Fibroblast of upper back skin (primary cell): ENCODE measurements around the gene PPP1R3C.

Experiments used
- DNase-seq: peaks from one replicate; pipeline ENCODE4 v3.0.0-alpha.2; 2013

The PPP1R3C gene

DNA sequence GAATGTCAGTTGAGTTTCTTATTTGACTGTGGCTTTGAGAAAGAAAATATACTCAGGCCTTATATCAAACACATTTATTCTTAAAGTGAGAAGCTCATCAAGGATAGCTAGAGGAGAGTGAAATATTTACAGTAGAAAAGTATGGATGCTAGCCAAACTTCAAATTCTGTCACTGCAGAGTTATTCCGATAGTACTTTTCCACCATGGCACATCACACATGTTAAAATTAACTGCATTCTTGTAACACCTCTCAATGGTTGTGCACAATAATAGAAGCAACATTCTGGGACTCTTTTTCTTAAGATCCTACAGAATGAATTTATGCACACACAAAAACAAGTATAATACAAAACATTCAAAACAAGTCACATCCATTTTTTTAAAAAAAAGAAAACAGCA lies 4.5 kb downstream of the PPP1R3C start:
- DNase-seq: no peak

DNA sequence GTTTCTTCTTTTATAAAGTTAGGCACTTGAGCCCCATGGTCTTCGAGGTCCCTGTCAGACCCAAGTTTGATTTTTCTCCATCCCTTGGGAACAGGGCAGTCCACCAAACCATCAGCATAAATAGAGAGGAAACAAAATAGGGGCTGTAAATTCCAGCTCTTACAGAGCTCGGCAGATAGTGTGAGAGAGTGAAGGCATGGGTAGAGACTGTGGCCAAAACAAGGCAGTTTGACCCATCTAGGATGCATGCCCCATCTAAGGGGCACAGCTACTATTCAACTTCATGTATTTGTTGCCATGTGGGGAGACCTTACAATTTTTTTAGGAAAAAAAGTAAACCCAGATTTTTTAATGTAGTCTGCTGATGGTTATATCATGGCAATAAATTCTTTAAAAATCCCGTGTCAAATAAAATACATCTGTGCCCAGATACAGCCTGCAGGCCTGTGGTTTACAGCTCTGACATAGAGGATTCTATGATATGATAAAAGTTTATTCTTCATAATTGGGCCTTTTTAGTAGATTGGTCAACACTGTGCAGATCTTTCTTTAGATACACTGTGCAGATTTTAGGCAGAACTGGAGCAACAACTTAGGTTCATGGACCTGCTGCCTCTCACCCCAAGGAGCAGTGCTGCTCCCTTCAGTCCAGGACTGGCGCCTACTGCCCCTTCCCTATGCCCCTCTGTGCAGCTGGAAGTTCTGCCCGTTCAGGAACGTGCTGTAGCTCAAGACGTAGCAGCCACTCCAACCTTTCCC lies 5.3 kb downstream of the PPP1R3C start:
- DNase-seq: no peak

DNA sequence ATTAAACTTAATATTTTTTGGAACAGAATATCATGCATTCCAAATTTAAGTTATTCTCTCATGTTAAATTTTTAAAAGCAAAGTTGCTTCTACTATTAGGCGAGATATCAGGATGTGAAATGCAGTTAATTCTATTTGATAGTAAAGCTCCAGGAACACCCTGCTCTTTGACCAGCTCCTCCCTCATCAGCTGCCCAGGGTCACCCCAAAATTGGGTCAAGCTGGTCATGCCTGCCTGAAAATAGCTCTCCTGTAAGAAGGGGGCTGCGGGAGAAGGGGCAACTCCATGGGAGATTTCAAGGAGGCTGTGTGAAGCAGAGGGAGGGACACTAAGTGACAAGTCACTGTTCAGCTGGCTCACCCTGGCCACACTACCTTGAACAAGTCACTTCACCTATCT lies 5.9 kb downstream of the PPP1R3C start:
- no peak for DNase-seq

DNA sequence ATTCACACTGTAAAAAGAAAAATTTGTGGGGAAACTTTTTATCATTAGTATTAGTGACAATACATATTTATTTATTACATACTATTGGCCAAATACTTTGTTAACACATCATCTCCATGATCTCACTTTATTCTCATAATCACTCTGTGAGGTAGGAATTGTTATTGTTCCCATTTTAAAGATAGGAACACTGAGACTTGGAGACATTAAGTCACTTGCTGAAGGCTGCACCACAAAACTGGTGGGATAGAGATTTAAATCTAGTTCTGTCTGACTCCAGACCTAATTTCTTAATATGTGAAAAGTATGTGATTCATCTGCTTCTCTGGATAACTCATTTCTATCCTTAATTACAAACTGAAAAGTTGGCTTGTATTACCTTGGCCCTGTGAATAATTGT lies 8.2 kb downstream of the PPP1R3C start:
- no peak for DNase-seq

DNA sequence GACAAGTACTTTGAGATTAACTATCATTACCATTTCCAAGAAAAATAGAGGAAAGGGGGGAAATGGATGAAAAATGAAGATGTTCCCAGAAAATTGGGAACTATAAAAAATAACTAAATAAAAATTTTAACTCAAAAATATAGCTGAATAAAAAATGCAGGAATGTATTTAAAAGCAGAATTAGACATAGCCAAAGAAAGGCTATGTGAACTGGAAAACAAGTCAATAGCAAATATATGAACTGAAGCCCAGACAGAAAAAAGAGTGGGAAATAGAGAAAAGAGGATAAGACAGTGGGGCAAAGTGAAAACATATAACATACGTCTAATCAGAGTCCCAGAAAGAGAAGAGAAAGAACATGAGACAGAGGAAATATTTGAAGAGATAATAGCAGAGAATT lies 10.3 kb downstream of the PPP1R3C start:
- no peak for DNase-seq

DNA sequence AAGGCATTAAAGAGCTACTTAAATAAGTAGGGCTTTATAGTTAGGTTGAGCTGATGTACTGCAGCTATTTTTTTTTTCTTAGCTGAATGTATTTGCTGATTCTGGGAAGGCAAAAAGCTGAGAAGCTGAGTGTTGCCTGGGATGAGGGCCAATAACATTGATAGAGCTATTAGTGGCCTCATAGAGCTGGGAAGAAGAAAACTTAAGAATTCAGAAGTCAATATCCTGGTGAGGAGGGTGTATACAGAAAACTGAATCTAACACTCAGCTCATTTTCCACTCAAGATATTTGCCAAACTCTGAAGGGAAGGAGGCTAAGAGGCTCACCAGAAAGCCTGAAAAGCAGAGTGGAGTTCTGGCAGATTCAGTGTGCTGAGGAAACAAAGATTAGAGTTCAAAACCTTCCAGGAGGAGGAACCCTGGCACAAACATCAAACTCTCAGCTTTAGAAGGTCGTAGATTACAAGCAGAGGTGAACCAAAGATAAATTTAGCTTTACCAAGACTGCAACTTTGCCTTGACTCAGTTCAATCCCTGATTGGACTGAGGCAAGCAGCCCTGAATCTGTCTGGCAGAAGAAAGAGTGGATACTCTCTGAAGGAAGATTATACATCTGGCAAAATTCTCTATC lies 11.3 kb downstream of the PPP1R3C start:
- peak; percentile 33 for DNase-seq

DNA sequence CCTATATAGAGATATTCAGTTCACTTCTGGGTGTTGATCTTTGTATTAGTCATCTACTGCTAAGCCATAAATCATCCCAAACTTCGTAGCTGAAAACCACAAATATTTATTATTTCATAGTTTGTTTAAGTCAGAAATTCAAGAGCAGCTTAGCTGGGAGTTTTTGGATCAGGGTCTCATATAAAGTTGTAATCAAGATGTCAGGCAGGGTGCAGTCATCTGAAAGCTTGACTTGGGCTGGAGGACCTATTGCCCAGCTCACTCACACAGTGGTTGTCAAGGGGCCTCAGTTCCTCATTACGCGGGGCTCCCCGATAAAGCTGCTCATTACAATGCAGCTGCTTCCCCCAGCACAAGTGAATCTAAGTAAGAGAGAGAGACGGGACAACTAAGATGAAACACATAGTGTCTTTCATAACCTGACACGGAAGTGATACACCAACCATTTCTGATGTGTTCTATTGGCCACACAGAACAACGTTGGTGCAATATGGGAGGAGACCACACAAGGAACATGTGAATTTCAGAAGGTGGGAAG lies 15.7 kb downstream of the PPP1R3C start:
- DNase-seq: peak; percentile 93

DNA sequence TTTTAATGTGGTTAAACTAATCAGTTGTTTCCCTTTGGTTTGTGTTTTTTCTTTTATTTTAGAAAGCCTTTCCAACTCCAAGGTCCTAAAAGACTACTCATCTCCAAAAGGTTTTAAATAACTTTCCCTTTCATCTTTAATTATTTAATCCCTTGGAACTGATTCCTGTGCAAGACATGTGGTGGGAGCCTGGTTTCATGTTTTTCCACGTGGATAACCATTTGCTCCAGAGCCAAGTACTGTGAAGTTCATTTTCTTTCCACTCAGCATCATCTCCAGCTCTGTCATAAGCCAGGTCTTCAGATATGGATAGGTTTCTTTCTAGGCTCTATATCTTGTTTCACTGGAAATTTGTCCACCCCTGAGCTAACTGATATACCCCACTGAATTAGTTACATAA lies 16.7 kb downstream of the PPP1R3C start:
- peak; percentile 69 for DNase-seq

DNA sequence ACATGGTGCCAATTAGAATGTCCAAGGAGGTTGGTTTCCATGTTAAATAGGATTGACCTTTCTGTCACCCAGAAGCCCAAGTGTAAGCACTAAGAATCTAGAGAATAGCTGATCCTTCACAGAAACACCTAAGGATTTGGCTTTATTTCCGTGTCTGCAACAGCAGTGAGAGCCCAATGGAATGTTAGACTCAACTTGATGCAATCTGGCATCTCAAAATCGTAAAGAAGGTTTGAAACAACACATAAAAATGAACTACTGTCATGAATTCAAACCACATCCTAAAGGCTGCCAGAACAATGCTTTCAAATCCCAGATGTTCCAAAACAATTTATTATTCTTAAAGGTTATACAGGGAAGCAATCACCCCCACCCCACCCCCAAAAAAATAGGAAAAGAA lies 18.6 kb downstream of the PPP1R3C start:
- peak; percentile 98 for DNase-seq

DNA sequence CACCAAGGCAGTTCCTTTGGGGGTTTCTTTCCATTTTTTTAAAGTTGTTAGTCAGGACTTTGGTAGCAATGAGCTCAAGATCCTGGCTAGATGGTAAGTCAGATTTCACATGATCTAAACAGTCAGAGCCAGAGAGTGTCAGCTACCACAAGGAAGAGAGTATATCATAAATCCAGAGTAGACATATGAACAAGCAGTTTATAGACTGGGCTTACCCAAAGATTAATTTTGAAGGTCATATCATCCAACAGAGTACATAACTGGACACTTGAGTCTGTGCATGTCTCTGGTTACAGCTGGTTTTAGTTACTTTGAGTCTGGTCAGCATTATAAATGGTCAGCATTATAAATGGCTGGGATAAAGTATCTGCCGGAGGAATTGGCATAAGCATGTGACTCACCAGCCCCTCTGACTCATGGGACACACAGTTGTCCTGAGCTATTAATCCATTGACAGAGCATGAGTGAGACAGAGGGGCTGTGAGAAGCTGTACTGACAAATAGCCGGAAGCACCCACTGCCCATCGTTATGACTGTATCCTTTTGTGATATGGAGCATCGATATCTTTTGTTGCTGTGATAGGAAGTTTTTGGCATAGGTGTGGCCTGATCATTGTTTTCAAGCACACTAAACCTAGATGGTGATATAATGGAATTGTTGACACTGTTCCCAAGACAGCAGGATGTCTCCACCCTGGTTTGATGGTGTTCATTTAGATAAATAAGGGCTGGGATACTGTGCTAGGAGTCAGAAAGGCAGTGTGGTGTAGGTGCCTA lies 19.3 kb downstream of the PPP1R3C start:
- DNase-seq: peak; percentile 99

DNA sequence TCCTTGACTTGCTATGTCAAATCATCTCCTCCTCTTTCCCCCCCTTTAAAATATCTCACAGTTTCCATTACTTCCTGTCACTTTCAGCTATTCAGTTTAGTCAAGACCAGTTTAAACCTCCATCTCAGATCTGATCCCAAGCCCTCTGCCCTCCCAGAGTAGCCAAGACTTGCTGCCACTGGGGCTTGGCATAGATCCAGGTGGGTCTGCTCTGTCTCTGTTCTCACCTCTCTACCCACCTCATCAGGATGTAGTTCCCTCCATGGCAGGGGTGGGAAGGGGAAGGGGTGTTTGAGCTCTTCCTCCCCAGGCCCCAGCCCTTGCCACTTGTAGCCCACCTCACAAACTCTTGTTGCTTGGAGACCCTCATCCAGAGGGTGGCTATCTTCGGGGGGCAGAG lies 22.0 kb downstream of the PPP1R3C start:
- DNase-seq: no peak

DNA sequence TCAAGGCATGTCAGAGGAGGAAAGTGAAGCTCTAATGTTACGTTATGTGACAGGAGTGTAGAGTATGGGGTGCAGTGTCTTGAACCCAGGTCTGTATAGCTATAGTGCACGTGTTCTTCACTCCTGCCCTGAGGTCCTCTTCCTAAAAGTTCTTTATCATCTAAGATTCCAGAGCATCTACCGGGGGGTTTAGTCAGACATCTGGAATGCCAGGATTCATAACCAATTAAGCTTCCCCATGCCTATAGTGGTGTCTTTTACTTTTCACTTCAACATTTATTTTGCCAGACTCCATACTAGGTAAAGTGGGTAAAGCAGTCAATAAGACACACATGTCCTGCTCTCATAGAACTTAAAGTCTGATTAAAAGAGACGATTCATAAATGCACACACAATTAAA lies 22.4 kb downstream of the PPP1R3C start:
- DNase-seq: peak; percentile 66

DNA sequence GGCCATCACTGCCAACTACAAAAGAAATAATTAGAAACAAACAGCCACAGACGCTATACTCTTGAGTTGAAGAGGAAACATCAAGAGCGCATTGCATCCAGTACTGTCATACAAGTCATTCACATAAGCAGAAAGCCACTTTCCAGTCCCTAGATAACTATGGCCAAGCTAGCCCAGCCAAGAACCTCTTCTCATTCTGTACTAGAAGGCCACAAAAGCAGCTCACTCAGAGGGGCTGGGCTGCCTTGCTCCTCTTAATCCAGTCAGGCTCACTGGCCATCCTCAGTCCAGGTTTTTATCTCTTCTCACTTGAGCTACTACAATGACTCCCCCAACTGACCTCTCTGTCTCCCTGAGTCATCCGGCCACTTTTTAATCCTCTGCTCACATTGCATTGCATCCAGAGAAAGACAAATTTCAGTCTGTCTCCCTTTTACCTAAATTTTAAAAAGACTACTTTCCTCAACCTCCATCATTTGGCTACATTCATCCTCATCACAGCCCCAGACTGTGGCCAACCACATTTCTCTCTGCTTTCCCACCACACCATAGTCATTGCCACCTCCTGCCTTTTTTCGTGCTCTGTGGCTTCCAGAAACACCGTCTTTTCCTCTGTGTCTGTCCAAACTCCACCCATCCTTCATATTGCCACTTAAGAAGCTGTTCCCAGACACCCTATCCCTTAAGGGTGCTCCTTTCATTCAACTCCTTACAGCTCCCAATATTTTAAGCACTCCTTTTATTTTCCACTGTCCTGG lies 25.0 kb downstream of the PPP1R3C start:
- peak; percentile 48 for DNase-seq

DNA sequence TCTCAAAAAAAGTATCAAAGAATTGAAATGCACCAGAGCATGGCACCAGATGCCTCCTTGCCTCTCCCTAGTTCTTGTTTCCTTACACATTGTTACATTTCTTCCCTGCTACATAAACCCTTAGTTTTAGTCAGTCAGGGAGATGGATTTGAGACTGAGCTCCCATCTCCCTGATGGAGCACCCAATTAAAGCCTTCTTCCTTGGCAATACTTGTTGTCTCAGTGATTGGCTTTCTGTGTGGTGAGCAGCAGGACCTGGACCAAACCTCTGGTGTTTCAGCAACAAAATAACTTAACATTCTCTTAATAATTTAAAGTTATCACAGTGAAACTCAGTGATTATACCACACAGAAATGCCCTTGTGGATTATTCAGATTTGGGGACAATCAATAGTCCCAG lies 26.9 kb downstream of the PPP1R3C start:
- DNase-seq: no peak

DNA sequence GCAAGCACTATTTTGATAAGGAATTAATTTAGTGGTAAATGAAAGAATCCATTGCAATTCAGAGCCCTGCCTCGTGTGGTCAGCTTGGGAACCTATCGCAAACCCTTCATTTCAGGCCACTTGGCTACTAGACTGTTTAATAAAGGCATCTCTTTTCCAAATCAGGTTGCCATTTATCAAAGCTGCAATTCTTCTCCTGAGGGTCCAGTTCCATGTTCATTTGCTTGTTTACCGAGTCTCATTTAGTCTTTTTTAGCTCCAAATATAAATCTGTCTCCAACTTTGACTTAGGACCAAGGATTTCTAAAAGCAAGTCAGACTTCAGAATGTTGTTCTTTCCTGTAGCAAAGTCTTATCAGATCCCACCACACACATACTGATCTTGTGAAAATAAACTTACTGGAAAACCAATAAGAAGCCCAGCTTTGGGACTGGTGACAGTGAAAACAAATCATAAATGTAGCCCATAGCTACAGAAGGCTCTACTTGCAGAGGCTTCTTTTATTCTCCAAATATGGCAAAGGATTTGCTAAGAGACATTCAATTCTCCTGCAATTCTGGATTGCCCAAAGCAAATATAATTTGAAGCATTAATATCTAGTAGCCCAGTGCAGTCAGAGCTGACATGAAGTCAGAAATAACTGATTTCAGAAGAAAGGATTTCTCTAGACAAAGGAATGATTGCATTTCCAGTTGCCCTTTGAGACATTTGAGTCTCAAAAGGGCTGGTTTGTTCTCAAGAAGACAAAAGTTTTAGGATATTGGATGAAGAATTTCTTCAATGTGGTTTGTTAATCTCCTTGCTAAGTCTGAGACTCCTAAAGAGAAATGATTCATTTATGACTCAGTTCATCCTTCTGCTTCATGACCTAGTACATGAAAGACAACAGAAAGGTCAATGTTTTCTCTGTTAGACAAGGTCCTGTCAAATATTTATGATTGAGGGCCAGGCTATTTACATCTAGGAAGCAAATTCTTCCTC lies 28.0 kb downstream of the PPP1R3C start:
- DNase-seq: peak; percentile 86

DNA sequence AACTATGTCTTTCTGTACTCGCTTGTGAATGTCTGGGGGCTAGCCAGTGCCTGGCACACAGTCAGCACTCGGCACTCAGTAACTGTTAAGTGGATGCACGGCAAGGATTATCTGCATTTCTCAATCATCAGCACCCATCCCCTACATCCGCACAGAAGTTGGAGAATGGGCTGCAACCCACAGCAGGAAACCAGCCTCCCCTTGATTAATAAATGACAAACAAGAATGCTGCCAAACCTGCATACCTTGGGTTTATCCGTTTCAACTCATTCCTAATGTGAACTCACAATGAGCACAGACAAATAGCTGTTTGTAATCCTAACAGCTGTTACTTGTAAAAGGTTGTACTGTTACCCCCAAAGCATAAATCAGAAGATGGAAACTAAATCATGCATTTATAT lies 28.9 kb downstream of the PPP1R3C start:
- peak; percentile 95 for DNase-seq

DNA sequence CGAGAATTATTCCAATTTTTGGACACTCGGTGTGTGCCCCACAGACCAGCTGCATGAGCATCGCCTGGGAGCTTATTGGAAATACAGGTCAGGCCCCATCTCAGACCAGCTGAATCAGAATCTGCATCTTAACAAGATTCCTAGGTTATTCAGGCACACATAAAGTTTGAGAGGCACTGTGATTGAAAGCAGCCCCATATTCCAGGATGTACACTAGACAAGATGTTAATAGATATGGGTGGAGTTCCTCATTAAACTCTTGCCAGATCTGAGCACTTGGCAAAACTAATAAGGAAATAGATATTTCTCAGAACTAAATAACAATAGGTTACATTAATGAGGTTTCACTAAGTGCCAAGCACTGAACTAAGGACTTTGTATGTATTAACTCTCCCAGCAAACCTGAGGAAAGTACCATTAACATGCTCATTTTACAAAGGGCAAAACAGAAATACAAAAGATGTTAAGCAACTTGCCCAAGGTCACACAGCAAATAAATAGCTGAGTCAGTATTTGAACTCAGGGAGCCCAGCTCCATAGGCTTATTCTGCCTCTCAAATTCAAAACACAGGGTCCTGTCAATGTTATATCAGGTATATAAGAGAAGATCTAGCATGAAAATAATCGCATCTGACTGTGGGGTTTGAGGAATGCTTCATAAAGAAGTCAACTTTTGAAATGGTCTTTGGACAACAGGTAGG lies 29.9 kb downstream of the PPP1R3C start:
- DNase-seq: no peak

DNA sequence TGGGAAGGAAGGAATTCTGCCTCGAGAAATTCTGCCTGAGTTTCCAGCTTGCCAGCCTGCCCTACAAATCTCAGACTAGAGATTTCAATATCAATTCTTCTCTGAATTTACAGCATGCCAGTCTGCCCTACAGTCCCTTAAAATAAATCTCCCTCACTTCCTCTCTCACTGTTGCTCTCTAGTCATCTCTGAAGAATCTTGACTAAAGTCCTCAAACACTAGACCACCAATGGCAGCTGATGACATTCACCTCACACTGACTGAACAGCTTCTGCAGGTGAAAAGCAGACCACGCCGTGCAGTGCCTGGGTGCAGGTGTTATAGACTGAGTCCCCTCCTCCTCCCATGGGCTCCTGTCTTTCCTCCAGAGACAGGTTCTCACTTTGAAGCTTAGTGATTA lies 30.4 kb downstream of the PPP1R3C start:
- no peak for DNase-seq

DNA sequence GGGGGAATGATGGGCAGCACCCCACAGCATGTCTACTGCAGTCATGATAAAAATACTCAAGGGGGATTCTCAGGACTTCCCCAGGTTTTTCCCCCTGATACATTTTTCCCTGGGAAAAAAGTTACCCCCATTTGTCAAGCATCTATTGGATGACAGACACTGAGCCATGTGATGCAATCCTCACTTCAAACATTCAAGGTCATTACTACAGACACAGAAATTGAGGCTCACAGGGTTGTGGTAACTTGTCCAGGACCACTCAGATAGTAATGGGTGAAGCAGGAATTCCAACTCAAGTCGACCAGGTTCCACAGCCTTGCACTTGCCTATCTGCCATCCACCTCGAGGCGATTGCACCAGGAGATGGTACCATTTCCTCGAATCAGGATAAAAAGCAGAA lies 31.7 kb downstream of the PPP1R3C start:
- no peak for DNase-seq

DNA sequence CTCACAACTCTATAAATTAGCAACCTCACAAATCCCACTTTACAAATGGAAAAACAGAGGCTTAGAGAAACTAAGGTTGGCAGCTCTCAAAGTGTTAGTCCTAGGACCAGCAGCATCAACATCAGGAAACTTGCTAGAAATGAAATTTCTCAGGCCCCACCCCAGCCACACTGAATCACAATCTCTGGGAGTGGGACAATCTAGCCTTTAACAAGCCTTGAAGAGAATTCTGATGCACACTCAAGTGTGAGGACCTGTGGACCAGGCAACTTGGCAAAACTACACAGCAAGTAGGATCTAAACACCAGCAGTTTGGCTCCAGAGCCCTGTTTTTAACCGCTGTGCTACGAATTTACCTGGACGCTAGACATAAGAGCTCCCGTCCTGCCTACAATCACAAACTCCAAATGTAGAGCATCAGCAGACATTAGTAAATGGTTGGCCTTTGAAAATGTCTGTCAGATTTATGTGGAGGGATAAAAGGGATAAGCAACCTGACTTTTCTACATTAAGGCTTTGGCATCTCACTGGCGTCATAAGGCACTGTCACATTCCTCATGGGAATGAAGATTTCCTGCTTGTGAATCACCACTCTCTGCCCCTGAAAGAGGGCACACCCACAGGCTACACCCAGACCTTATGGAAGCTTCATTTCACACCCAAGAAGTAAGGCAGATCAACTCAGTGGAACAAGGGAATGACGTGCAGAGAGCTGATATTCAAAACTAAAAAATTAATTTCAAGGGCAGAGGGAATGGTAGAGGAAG lies 34.5 kb downstream of the PPP1R3C start:
- DNase-seq: peak; percentile 65
